GM12872 (cell line): ENCODE measurements around the gene OTOL1.

Experiments
- TF ChIP-seq, protein P1 (sequence below): IDR thresholded peaks from 3 replicates; pipeline ENCODE4 v1.5.1; 2011; ENCODE audit warnings: low read depth, mild to moderate bottlenecking, low read length, moderate library complexity; ENCODE audit not compliant: insufficient read depth

The OTOL1 gene

DNA sequence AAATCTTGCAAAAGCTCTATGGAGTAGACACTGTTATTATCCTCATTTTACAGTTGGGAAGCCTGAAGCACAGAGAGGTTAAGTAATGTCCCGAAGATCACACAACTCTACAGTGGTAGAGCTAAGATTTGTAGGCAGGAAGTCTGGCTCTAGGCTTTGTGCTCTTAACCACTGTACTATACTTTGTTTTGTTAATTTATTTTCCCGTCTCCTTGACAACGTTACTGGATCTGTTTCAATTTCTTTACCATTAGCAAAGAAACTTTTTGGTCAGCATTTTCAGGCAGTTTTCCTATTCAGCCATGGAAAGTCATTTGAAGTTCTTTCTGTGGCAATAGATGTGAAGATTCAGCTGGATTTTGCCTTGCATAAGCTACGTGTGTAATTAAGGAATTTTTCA is 51.7 kb downstream of the OTOL1 start:
- TF ChIP-seq, protein P1, sequence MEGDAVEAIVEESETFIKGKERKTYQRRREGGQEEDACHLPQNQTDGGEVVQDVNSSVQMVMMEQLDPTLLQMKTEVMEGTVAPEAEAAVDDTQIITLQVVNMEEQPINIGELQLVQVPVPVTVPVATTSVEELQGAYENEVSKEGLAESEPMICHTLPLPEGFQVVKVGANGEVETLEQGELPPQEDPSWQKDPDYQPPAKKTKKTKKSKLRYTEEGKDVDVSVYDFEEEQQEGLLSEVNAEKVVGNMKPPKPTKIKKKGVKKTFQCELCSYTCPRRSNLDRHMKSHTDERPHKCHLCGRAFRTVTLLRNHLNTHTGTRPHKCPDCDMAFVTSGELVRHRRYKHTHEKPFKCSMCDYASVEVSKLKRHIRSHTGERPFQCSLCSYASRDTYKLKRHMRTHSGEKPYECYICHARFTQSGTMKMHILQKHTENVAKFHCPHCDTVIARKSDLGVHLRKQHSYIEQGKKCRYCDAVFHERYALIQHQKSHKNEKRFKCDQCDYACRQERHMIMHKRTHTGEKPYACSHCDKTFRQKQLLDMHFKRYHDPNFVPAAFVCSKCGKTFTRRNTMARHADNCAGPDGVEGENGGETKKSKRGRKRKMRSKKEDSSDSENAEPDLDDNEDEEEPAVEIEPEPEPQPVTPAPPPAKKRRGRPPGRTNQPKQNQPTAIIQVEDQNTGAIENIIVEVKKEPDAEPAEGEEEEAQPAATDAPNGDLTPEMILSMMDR = no peak

DNA sequence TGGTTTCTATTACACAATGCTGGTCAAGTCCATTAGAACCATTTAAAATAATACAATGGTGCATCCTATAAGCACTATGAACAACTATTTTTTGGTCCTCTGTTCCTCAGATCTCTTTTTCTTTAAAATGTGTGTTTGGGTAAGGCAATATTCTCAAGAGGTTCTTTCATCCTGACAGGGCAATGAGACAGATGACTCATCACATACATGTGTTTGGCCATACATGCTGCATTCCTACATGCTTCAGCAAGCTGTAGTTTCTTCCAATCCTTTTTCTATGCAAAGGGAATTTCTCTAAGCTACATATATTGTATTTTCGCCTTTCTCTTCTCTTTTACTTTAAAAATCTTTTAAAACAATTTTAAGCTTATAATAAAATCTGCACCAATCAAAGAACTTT is 52.7 kb downstream of the OTOL1 start:
- TF ChIP-seq, protein P1 = no peak

DNA sequence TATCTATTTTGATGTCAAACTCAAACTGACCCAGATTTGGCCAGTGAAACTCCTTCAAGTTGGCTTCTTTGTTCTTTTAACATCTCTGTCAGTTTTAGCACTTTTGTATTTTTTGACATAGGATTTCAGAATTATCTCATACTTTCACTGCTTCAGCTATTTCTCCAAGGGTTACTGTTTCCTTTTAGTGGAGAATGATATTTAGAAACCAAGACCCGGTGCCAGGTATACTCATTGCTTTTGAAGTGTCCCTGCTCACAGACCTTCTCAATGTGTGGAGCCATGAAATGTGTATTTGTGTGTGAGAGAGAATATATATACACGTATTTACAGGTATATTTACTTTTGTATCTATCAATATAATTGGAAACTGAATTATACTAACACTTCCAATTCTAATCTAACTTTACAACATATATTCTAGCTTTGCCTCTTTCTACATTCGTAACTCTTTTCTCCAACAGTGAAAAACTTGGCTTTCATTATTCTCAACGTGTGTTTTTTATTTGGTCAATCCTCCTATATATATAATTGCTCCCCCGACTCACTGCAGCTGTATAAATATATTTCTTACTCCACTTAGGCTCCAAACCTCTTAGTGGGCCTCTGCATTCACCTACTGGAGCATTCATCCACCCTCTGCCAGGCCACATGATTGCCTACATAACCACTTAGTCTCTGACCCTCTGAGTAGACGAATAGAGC is 54.0 kb downstream of the OTOL1 start:
- TF ChIP-seq, protein P1 = no peak

DNA sequence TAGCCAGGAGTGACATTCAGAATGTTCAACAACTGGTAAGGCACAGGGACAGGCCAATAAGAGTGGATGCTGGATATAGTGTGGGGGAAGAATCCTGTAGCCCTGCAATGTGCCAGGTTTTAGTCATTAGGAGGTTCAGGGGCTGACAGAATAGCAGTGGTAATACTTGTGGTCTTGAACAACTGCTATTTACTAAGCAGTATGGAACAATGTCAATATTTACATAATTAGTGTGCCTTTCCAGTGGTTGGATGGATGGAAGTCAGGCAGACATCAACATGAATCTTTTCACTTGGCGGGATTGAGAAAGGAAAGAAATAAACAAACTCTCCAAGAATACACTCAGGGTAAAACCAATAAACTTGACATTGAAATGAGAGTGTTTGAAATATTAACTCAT is 55.1 kb downstream of the OTOL1 start:
- TF ChIP-seq, protein P1 = no peak

DNA sequence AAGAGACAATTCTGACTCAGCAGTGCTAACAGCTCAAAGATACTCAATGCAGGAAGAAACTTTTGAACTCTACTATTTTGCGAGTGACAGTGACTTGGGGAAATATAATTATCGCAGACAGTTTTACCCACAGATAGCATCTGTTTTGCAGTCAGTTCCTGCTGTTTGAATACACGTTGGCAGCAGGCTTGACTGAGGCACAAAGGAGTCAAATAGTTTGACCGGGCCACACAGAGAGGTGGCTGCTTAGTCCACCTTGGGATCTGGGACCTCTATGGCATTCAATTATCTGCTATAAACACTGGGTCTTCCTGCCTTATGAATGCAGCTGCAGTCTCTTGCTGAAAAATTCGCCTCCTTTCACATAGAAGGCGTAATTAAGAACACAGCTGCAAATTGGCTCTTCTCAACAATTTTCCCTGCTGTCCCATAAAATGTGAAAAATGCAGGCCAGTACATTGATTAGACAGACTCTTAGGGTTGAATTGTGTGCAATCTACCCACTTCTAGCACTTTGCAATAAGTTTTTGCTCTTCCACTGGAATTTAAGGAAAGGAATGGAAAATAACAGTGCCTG is 56.5 kb downstream of the OTOL1 start:
- TF ChIP-seq, protein P1 = no peak
